ENCODE results near the gene E2F2. TPM values are rescaled to one million over a fixed set of nuclear protein-coding genes. Genes with fewer than 3 reads are reported as not detected.

E2F2 gene
- total and polyA plus RNA-seq, 2 of the 4 experiments (the other 2 are of a cell fraction) = 0.36 to 0.51 TPM

- TF ChIP-seq BHLHE40 (IDR thresholded peaks at IDR 0.05; ENCODE audit: low read depth, low read length) (no peak), POLR2A (IDR thresholded peaks at IDR 0.05; ENCODE audit: low read depth, low read length) (peak; percentile 55), NFE2L2 (IDR thresholded peaks at IDR 0.05; ENCODE audit: low read depth, low read length) (no peak), CHD1 (IDR thresholded peaks at IDR 0.05; ENCODE audit: low read depth, low read length) (no peak), RFX5 (IDR thresholded peaks at IDR 0.05; ENCODE audit: low read depth, low read length) (no peak)
These were observed 47.4 kb downstream of the E2F2 start, which contains the start of gene ASAP3 (continued) for GRCh38 chr1:23483321-23484252.

- 100% methylated on average over 3 of the region's 6 CpGs; no CpG with 5 or more reads in 1 of the 2 experiments for WGBS, 2 experiments (ENCODE audit: extremely low coverage in 2 of 2, insufficient read length in 1 of 2)
- H2AK5ac ChIP-seq (ENCODE audit: low read depth, low read length) = no peak overlapping the region
- 0 out of 2 replicates have a peak overlapping the region, but pooled peaks have one; percentile 2 for H3K23ac ChIP-seq (ENCODE audit: low read depth, low read length)
- no peak for DNase-seq
- H2AFZ ChIP-seq (replicated peaks; ENCODE audit: low read length, poor library complexity) = no peak overlapping the region
- no peak overlapping the region for H3K14ac ChIP-seq (replicated peaks; ENCODE audit: low read depth, low read length)
- H4K20me1 ChIP-seq (ENCODE audit: insufficient read depth, low read length) = peaks cover 4% of the 10 kb centered on the region; the same call in 1 of the 2 replicates
- H4K91ac ChIP-seq (ENCODE audit: insufficient read depth, low read depth, low read length) = no peak overlapping the region
- H4K5ac ChIP-seq (ENCODE audit: low read depth, low read length) = no peak overlapping the region
- H3K4ac ChIP-seq (ENCODE audit: low read depth, low read length) = no peak overlapping the region
- CTCF ChIA-PET = interaction anchor here (2.6 kb wide), 1 partner anchor 60 kb away, joined by 6 read pairs; no protein-coding TSS in a partner anchor
- no peak overlapping the region for H2BK120ac ChIP-seq (ENCODE audit: low read depth, low read length)
- no peak overlapping the region for H2BK20ac ChIP-seq (ENCODE audit: low read depth, low read length)
- in situ Hi-C loops (cut with MboI; ENCODE audit: low sequenced_read_pairs) = no loop called here
- BruUV-seq (replicated peaks) = no TSS peak
- no peaks in the 10 kb centered on the region; the same call in 1 of the 2 replicates for H3K27me3 ChIP-seq (ENCODE audit: control insufficient read depth, insufficient read depth, low read length)
- no peak overlapping the region for H3K4me2 ChIP-seq (ENCODE audit: low read depth, low read length)
- no peak overlapping the region for H3K4me3 ChIP-seq (ENCODE audit: insufficient read depth, low read depth, low read length)
- POLR2A ChIA-PET (ENCODE audit: unreplicated experiment) = no interaction called here
- no peak overlapping the region for H2BK5ac ChIP-seq (ENCODE audit: low read depth, low read length, poor library complexity, severe bottlenecking)
- H3K36me3 ChIP-seq (ENCODE audit: control insufficient read depth, insufficient read depth, low read length) = 0 out of 2 replicates have a peak, but pooled peaks cover 1% of the 10 kb centered on the region
- no peak overlapping the region for H3K18ac ChIP-seq (ENCODE audit: low read depth, low read length)
- peaks cover 10% of the 10 kb centered on the region; the same call in 1 of the 2 replicates for H3K4me1 ChIP-seq (ENCODE audit: control insufficient read depth, insufficient read depth, low read length)
- peaks cover 10 to 51% of the 10 kb centered on the region in 2 experiments; a peak in 3 of 4 replicates for H3K79me1 ChIP-seq (ENCODE audit: low read depth in 1 of 2, low read length in 2 of 2)
- ATAC-seq (ENCODE audit: low read depth) = no peak
- H4K8ac ChIP-seq (ENCODE audit: low read depth in 2 of 2, low read length in 2 of 2) = no peak overlapping the region
- TF ChIP-seq CTCF (conservative IDR thresholded peaks at IDR 0.05; ENCODE audit: low read depth, low read length) (no peak), CEBPB (IDR thresholded peaks at IDR 0.05; ENCODE audit: low read depth, low read length) (no peak), MAZ (IDR thresholded peaks at IDR 0.05; ENCODE audit: borderline replicate concordance, low read depth, low read length) (no peak), RCOR1 (IDR thresholded peaks at IDR 0.05; ENCODE audit: insufficient replicate concordance, low read length) (no peak), RAD21 (IDR thresholded peaks at IDR 0.05; ENCODE audit: low read length) (no peak), SMC3 (IDR thresholded peaks at IDR 0.05; ENCODE audit: low read depth, low read length) (no peak), FOS (IDR thresholded peaks at IDR 0.05; ENCODE audit: low read depth, low read length) (no peak), NFE2L2 (IDR thresholded peaks at IDR 0.05; ENCODE audit: low read depth, low read length) (no peak), BHLHE40 (IDR thresholded peaks at IDR 0.05; ENCODE audit: low read depth, low read length) (no peak)
- dilution Hi-C loops (cut with HindIII; ENCODE audit: low sequenced_read_pairs, unreplicated experiment) = no loop called here
- no peak overlapping the region for H3K56ac ChIP-seq (ENCODE audit: extremely low read depth, insufficient read depth, low read length)
- H3K9me1 ChIP-seq (ENCODE audit: insufficient read depth, low read length) = peaks cover 8% of the 10 kb centered on the region; the same call in 1 of the 2 replicates
- H3K27ac ChIP-seq (ENCODE audit: insufficient read depth, low read length) = no peak overlapping the region
- no peak overlapping the region for H2AK9ac ChIP-seq (replicated peaks; ENCODE audit: low read depth, low read length, poor library complexity)
- intact Hi-C loops (cut with micrococcal nuclease) = loop anchor here (5.0 kb wide), 1 partner anchor 140 kb away; the partner anchor contains the start of gene HNRNPR
- no peak overlapping the region for H2BK15ac ChIP-seq (ENCODE audit: low read depth, low read length)
- no peaks in the 10 kb centered on the region for H3K9me3 ChIP-seq (ENCODE audit: control insufficient read depth, insufficient read depth, low read length)
- no peak overlapping the region for H3K9ac ChIP-seq (ENCODE audit: low read depth, low read length)
These were observed 49.1 kb downstream of the E2F2 start for GRCh38 chr1:23481904-23482303.

All from IMR-90 (cell line).